Upper lobe of left lung (tissue), 6 donors: ENCODE results near the gene UBAC1. TPM values are rescaled to one million over a fixed set of nuclear protein-coding genes. Genes with fewer than 3 reads are reported as not detected.
"Not testable (repeated sequence)": the region's sequence is repeated elsewhere in the genome, so short reads cannot be mapped to it uniquely, and the experiment has no call there.

Experiments
- ATAC-seq, 2 donors: fragments of 200-7000 bp; cut with Tn5 transposase; one replicate each; pipeline ENCODE4 v1.9.1; 2022; ENCODE audit warnings: mild to moderate bottlenecking in 2 of 2, moderate library complexity in 2 of 2; ENCODE audit not compliant: low FRiP score in 2 of 2
- DNase-seq, 2 donors: peaks; one replicate each; pipeline ENCODE4 v3.0.0-alpha.2; 2019 to 2020
- H3K27ac ChIP-seq, 4 donors: fragments of 200-600 bp; sonication (generic); one replicate each; pipeline ENCODE4 v1.5.1; 2016 to 2019
- H3K27me3 ChIP-seq, 4 donors: fragments of 200-600 bp; sonication (generic); one replicate each; pipeline ENCODE4 v1.5.1; 2017 to 2019
- H3K36me3 ChIP-seq, 4 donors: fragments of 200-600 bp; sonication (generic); one replicate each; pipeline ENCODE4 v1.5.1; 2016 to 2019
- H3K4me1 ChIP-seq, 4 donors: fragments of 200-600 bp; sonication (generic); one replicate each; pipeline ENCODE4 v1.5.1; 2018 to 2019
- H3K4me3 ChIP-seq, 4 donors: fragments of 200-600 bp; sonication (generic); one replicate each; pipeline ENCODE4 v1.5.1; 2017 to 2019; ENCODE audit warnings: mild to moderate bottlenecking in 2 of 4, moderate library complexity in 1 of 4
- H3K9me3 ChIP-seq, 4 donors: fragments of 200-600 bp; sonication (generic); one replicate each; pipeline ENCODE4 v1.5.1; 2018 to 2019
- CTCF ChIP-seq, 6 experiments: fragments of 450-650 bp in 4 of 6; fragments of 200-600 bp in 2 of 6; sonication (generic) in 2 of 6; IDR thresholded peaks; one replicate each; pipeline ENCODE4 v1.5.1; 2016 to 2019; ENCODE audit warnings: antibody characterized with exemption in 6 of 6
- EP300 ChIP-seq, 4 donors: sonication (generic); formaldehyde crosslinking; IDR thresholded peaks; one replicate each; pipeline ENCODE4 v1.5.1; 2017; ENCODE audit warnings: antibody characterized with exemption in 4 of 4, control low read depth in 2 of 4
- POLR2A ChIP-seq, 4 donors: fragments of 450-650 bp; IDR thresholded peaks; one replicate each; pipeline ENCODE4 v1.5.1; 2016 to 2017; ENCODE audit warnings: antibody characterized with exemption in 4 of 4, mild to moderate bottlenecking in 2 of 4
- POLR2AphosphoS5 ChIP-seq, 2 donors: sonication (generic); formaldehyde crosslinking; IDR thresholded peaks; one replicate each; pipeline ENCODE4 v1.5.1; 2017; ENCODE audit warnings: antibody characterized with exemption in 2 of 2
- WGBS, 2 donors: methylation state at CpG; one replicate each; pipeline ENCODE4 v1.1.5; 2017 to 2018; 5-methylcytosine and 5-hydroxymethylcytosine counted together
- total RNA-seq, 6 donors: library from RNA; depleted of rRNA in 4 of 6; stranded (reverse); fragments of >200 nt in 4 of 6; gene quantifications; one replicate each; pipeline versions ENCODE4 v1.1.0 to v1.2.1, GENCODE V29; 2016 to 2021
- donor health status: DM: no; HTN: no; CAD: no; lungs with moderate emphysema.
- donor health status: DM: no; HTN: yes; CAD: no; lungs with severe emphysema.

The UBAC1 gene
- total RNA-seq, 6 donors from 2014 or later, result 38.0 to 72.3 (median 49.3) TPM

GRCh38 chr9:135968083-135968476 is 6.9 kb upstream of the UBAC1 start:
- no peak for TF ChIP-seq EP300 (IDR thresholded peaks at IDR 0.05)
- TF ChIP-seq POLR2AphosphoS5 (IDR thresholded peaks at IDR 0.05), result no peak
- no peak for TF ChIP-seq CTCF (IDR thresholded peaks at IDR 0.05)
- no peaks in the 10 kb centered on the region for H3K36me3 ChIP-seq
- H3K9me3 ChIP-seq, result no peaks in the 10 kb centered on the region
- no peaks in the 10 kb centered on the region for H3K27me3 ChIP-seq
- H3K4me1 ChIP-seq, result peaks cover 19 to 32% (median 28%) of the 10 kb centered on the region in 4 donors
- H3K4me3 ChIP-seq, result no peak overlapping the region
- WGBS, 2 donors, result 20 to 38% methylated on average over 5 of the region's 5 CpGs
- no peak for ATAC-seq
- H3K27ac ChIP-seq, result peak overlapping the region in 2 of 4 donors; percentile 68 to 77
- no peak for DNase-seq

- 82 to 100% methylated on average over 1 to 11 of the region's 16 CpGs for WGBS, 2 donors
- DNase-seq, result not testable (repeated sequence)
Observed at GRCh38 chr9:135966916-135967260, 5.7 kb upstream of the UBAC1 start.

GRCh38 chr9:135965124-135965756 is 4.1 kb upstream of the UBAC1 start:
- Histone ChIP-seq H3K4me3 (no peak overlapping the region), H3K9me3 (no peaks in the 10 kb centered on the region), H3K4me1 (peaks cover 26 to 39% (median 33%) of the 10 kb centered on the region in 4 donors), H3K27ac (no peak overlapping the region), H3K27me3 (no peaks in the 10 kb centered on the region), H3K36me3 (no peaks in the 10 kb centered on the region)
- ATAC-seq (no peak), DNase-seq (no peak)
- WGBS, 2 donors, result 70 to 75% methylated on average over 4 to 11 of the region's 11 CpGs
- TF ChIP-seq POLR2AphosphoS5 (IDR thresholded peaks at IDR 0.05), result no peak
- no peak for TF ChIP-seq CTCF (IDR thresholded peaks at IDR 0.05)
- TF ChIP-seq EP300 (IDR thresholded peaks at IDR 0.05), result no peak
- no peak for TF ChIP-seq POLR2A (IDR thresholded peaks at IDR 0.05)

More at GRCh38 chr9:135966916-135967260, 5.7 kb upstream of the UBAC1 start:
- not testable (repeated sequence) for ATAC-seq, H3K4me3 ChIP-seq, H3K9me3 ChIP-seq, H3K27ac ChIP-seq, H3K36me3 ChIP-seq, H3K27me3 ChIP-seq
- H3K4me1 ChIP-seq, result peaks cover 19 to 29% (median 28%) of the 10 kb centered on the region in 4 donors

GRCh38 chr9:135963938-135964337 is 2.8 kb upstream of the UBAC1 start:
- no peak for DNase-seq
- 64 to 77% methylated on average over 9 to 10 of the region's 10 CpGs for WGBS, 2 donors
- H3K36me3 ChIP-seq, result no peaks in the 10 kb centered on the region
- no peaks in the 10 kb centered on the region for H3K27me3 ChIP-seq
- no peaks in the 10 kb centered on the region for H3K9me3 ChIP-seq
- no peak overlapping the region for H3K4me3 ChIP-seq
- no peak overlapping the region for H3K27ac ChIP-seq
- ATAC-seq, result no peak
- peaks cover 31 to 43% (median 33%) of the 10 kb centered on the region in 4 donors for H3K4me1 ChIP-seq
- TF ChIP-seq CTCF (IDR thresholded peaks at IDR 0.05) (no peak), EP300 (IDR thresholded peaks at IDR 0.05) (no peak), POLR2A (IDR thresholded peaks at IDR 0.05) (no peak), POLR2AphosphoS5 (IDR thresholded peaks at IDR 0.05) (no peak)

GRCh38 chr9:135963338-135963737 is 2.2 kb upstream of the UBAC1 start:
- Histone ChIP-seq H3K4me1 (peaks cover 30 to 43% (median 31%) of the 10 kb centered on the region in 4 donors), H3K27ac (no peak overlapping the region), H3K9me3 (no peaks in the 10 kb centered on the region), H3K4me3 (no peak overlapping the region), H3K36me3 (no peaks in the 10 kb centered on the region), H3K27me3 (no peaks in the 10 kb centered on the region)
- TF ChIP-seq EP300 (IDR thresholded peaks at IDR 0.05) (no peak), CTCF (IDR thresholded peaks at IDR 0.05) (no peak)
- 82 to 88% methylated on average over 8 of the region's 8 CpGs for WGBS, 2 donors
- DNase-seq, result no peak
- ATAC-seq, result no peak
